GM23248 (cell line): ENCODE measurements around the gene MRPS17. TPM values are rescaled to one million over a fixed set of nuclear protein-coding genes. Genes with fewer than 3 reads are reported as not detected.
A peak's percentile ranks its signal among the peaks of the same experiment; 100 is the strongest.
"Not testable (repeated sequence)": the region's sequence is repeated elsewhere in the genome, so short reads cannot be mapped to it uniquely, and the experiment has no call there.

Experiments used
- DNase-seq: peaks from one replicate; pipeline ENCODE4 v3.0.0-alpha.2; 2015
- H2AFZ ChIP-seq: fragments of 200-600 bp; sonication (generic); 2 replicates; pipeline ENCODE4 v1.6.1; 2016; ENCODE audit warnings: antibody characterized with exemption
- H3F3A ChIP-seq: fragments of 200-600 bp; sonication (generic); 2 replicates; pipeline ENCODE4 v1.6.1; 2016; ENCODE audit warnings: mild to moderate bottlenecking, antibody characterized with exemption, mixed run types; ENCODE audit not compliant: insufficient read depth
- H3K27ac ChIP-seq: fragments of 200-600 bp; sonication (generic); 2 replicates; pipeline ENCODE4 v1.5.1; 2016; ENCODE audit warnings: mild to moderate bottlenecking
- H3K27me3 ChIP-seq: fragments of 200-600 bp; sonication (generic); replicated peaks from 2 replicates; pipeline ENCODE4 v1.6.1; 2016; ENCODE audit warnings: mild to moderate bottlenecking; ENCODE audit not compliant: insufficient read depth
- H3K36me3 ChIP-seq: fragments of 200-600 bp; sonication (generic); 2 replicates; pipeline ENCODE4 v1.6.1; 2016; ENCODE audit warnings: low read depth, mild to moderate bottlenecking
- H3K4me1 ChIP-seq: fragments of 200-600 bp; sonication (generic); 2 replicates; pipeline ENCODE4 v1.6.1; 2016; ENCODE audit warnings: mild to moderate bottlenecking; ENCODE audit not compliant: insufficient read depth
- H3K4me2 ChIP-seq: fragments of 200-600 bp; sonication (generic); one replicate; pipeline ENCODE4 v1.6.1; 2016; ENCODE audit warnings: mild to moderate bottlenecking; ENCODE audit not compliant: unreplicated experiment
- H3K4me3 ChIP-seq: fragments of 200-600 bp; sonication (generic); 2 replicates; pipeline ENCODE4 v1.5.1; 2016; ENCODE audit warnings: mild to moderate bottlenecking
- H3K79me2 ChIP-seq: fragments of 200-600 bp; sonication (generic); 2 replicates; pipeline ENCODE4 v1.6.1; 2016; ENCODE audit warnings: mild to moderate bottlenecking; ENCODE audit not compliant: insufficient read depth
- H3K9ac ChIP-seq: fragments of 200-600 bp; sonication (generic); 2 replicates; pipeline ENCODE4 v1.6.1; 2016; ENCODE audit warnings: mild to moderate bottlenecking
- H3K9me2 ChIP-seq: fragments of 200-600 bp; sonication (generic); 2 replicates; pipeline ENCODE4 v1.6.1; 2016; ENCODE audit warnings: mixed run types, mild to moderate bottlenecking, moderate library complexity; ENCODE audit not compliant: insufficient read depth
- H3K9me3 ChIP-seq: fragments of 200-600 bp; sonication (generic); one replicate; pipeline ENCODE4 v1.6.1; 2017; ENCODE audit warnings: low read depth
- H4K20me1 ChIP-seq: fragments of 200-600 bp; sonication (generic); 2 replicates; pipeline ENCODE4 v1.6.0; 2016; ENCODE audit not compliant: insufficient read depth
- EZH2 ChIP-seq: fragments of 200-600 bp; sonication (generic); IDR thresholded peaks from 2 replicates; pipeline ENCODE4 v1.6.1; 2018; ENCODE audit warnings: antibody characterized with exemption, mild to moderate bottlenecking; ENCODE audit not compliant: insufficient read depth, poor library complexity, severe bottlenecking
- EZH2phosphoT487 ChIP-seq: fragments of 200-600 bp; sonication (generic); IDR thresholded peaks from 2 replicates; pipeline ENCODE4 v1.6.1; 2018; ENCODE audit warnings: antibody characterized with exemption, moderate library complexity, mild to moderate bottlenecking, low read depth; ENCODE audit not compliant: insufficient read depth
- WGBS, 2 experiments: methylation state at CpG; one replicate each; pipeline ENCODE4 v1.1.6; 2015 to 2017; ENCODE audit warnings: low lambda C conversion rate in 2 of 2, low coverage in 1 of 2; ENCODE audit errors: missing lambda C conversion rate in 2 of 2; 5-methylcytosine and 5-hydroxymethylcytosine counted together
- in situ Hi-C: fragments of 300-500 bp; cut with MboI; formaldehyde crosslinking; loops from 2 replicates; pipeline ENCODE4 v1.15.0; 2020
- polyA plus RNA-seq: library from polyadenylated mRNA; unstranded; fragments of >200 nt; fragmentation: Nextera tagmentation; extraction: Ambion mirVana; gene quantifications from 2 replicates; pipeline ENCODE4 v1.2.1, GENCODE V29; 2016
- total RNA-seq: library from RNA; depleted of rRNA; stranded (reverse); fragments of >200 nt; shearing (Covaris generic); gene quantifications from 2 replicates; pipeline ENCODE4 v1.2.3, GENCODE V29; 2014

The MRPS17 gene
- total and polyA plus RNA-seq, 2 experiments from 2014 or later = 10.3 to 22.2 TPM

DNA sequence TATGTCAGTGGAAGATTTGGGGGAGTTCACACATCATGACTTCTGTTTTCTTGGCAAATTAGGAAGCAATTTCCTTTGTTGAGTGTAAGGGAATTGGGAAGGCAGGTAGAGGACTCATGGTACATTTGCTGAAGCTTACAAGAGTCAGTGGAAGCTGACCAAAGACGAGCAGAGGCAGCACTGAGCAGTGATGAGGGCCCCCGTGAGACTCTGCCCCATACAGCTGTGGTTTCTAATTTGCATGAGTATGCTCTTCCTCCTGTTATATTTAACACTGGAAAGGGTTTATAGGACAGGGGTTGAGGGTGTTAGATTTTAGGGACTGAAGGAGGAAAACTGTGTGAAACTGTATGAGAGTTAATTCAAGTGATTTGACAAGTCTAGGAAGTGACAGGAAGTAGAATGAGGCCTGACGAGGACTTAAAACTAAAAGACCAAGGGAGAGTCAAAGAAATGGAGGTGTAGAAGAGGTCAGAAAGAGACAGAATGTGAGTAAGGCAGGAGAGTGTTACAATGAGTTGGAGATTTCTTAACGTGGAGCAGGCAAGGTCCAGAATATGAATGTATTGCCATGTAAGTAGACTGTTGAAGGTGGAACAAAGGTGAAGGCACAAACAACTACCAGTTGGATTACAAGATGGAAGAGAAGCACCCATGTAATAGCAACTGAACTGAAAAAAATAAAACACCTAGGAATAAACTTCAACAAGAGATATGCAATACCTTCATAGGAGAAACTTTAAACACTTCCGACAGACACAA lies 23.5 kb upstream of the MRPS17 start:
- no peak overlapping the region for H3K4me2 ChIP-seq
- H3K9me3 ChIP-seq = no peaks in the 10 kb centered on the region
- H3K27ac ChIP-seq = no peak overlapping the region
- no peak overlapping the region for H2AFZ ChIP-seq
- no peaks in the 10 kb centered on the region for H3K9me2 ChIP-seq
- no peak for TF ChIP-seq EZH2phosphoT487
- no peak for TF ChIP-seq EZH2
- H3K9ac ChIP-seq = no peak overlapping the region
- H3F3A ChIP-seq = no peaks in the 10 kb centered on the region
- H3K4me1 ChIP-seq = no peaks in the 10 kb centered on the region
- in situ Hi-C loops = no loop called here
- H3K36me3 ChIP-seq = no peaks in the 10 kb centered on the region
- H4K20me1 ChIP-seq = no peaks in the 10 kb centered on the region
- no peak for DNase-seq
- H3K4me3 ChIP-seq = no peak overlapping the region
- no peaks in the 10 kb centered on the region for H3K27me3 ChIP-seq
- H3K79me2 ChIP-seq = no peaks in the 10 kb centered on the region
- 49 to 53% methylated on average over 5 of the region's 5 CpGs for WGBS, 2 experiments

DNA sequence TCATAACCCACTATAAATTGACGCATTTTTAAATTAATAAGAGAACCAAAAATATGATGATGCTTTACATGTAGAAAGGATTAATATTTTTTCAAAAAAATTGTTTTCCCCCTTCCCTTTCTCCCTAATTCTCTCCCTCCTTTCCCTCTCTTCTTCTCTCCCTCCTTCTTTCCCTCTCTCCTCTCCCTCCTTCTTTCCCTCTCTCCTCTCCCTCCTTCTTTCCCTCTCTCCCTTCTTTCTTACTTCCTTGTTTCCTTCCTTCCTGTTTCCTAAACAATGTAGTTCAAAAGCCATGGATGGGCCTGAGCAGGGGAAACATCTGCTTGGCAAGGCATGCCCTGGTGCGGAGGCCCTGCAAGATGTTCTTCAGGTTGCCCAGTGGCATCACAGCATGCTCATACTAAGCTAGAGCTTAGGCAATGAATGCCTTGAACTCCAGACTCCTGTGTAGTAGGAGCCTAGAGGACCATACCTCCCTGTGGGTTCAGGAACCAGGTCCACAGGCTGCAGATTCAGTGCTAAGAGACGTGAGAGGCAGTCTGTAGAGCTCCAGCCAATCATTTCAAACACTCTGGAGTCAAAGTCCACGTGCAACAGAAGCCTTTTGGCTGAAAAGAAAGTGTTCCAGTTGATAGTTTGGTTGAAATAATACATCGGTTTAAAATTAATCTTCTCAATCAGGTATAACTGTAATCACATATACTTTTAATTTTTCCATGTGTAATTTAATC lies 20.1 kb upstream of the MRPS17 start:
- in situ Hi-C loops = no loop called here
- H2AFZ ChIP-seq = no peak overlapping the region
- H3F3A ChIP-seq = no peaks in the 10 kb centered on the region
- H3K27ac ChIP-seq = no peak overlapping the region
- H3K9me3 ChIP-seq = no peaks in the 10 kb centered on the region
- no peaks in the 10 kb centered on the region for H3K9me2 ChIP-seq
- TF ChIP-seq EZH2phosphoT487 = no peak
- TF ChIP-seq EZH2 = no peak
- no peak overlapping the region for H3K9ac ChIP-seq
- H3K79me2 ChIP-seq = no peaks in the 10 kb centered on the region
- H3K4me2 ChIP-seq = no peak overlapping the region
- WGBS, 2 experiments = 36 to 45% methylated on average over 5 of the region's 5 CpGs
- H3K4me1 ChIP-seq = no peaks in the 10 kb centered on the region
- no peaks in the 10 kb centered on the region for H3K36me3 ChIP-seq
- DNase-seq = no peak
- no peaks in the 10 kb centered on the region for H4K20me1 ChIP-seq
- H3K4me3 ChIP-seq = no peak overlapping the region
- H3K27me3 ChIP-seq = no peaks in the 10 kb centered on the region

GRCh38 chr7:55939514-55940123 lies 12.1 kb upstream of the MRPS17 start:
- H3K4me3 ChIP-seq = no peak overlapping the region
- H3K36me3 ChIP-seq = no peaks in the 10 kb centered on the region
- H3K27me3 ChIP-seq = no peaks in the 10 kb centered on the region
- no peaks in the 10 kb centered on the region for H3K79me2 ChIP-seq
- H3K9ac ChIP-seq = no peak overlapping the region
- WGBS, 2 experiments = 69 to 76% methylated on average over 7 of the region's 7 CpGs
- H4K20me1 ChIP-seq = no peaks in the 10 kb centered on the region
- H3K4me2 ChIP-seq = no peak overlapping the region
- no peak for DNase-seq
- in situ Hi-C loops = no loop called here
- H2AFZ ChIP-seq = no peak overlapping the region
- no peaks in the 10 kb centered on the region for H3F3A ChIP-seq
- H3K27ac ChIP-seq = no peak overlapping the region
- H3K9me3 ChIP-seq = peaks cover 3% of the 10 kb centered on the region
- H3K9me2 ChIP-seq = no peaks in the 10 kb centered on the region
- H3K4me1 ChIP-seq = no peaks in the 10 kb centered on the region
- TF ChIP-seq EZH2 (no peak), EZH2phosphoT487 (no peak)

GRCh38 chr7:55946545-55946944 lies 5.1 kb upstream of the MRPS17 start:
- Histone ChIP-seq H4K20me1 (no peaks in the 10 kb centered on the region), H3K27ac (no peak overlapping the region), H3K4me2 (no peak overlapping the region), H3K4me1 (no peaks in the 10 kb centered on the region), H3K79me2 (no peaks in the 10 kb centered on the region), H3K9me2 (no peaks in the 10 kb centered on the region), H3K9me3 (no peaks in the 10 kb centered on the region), H2AFZ (no peak overlapping the region), H3K36me3 (no peaks in the 10 kb centered on the region), H3F3A (no peaks in the 10 kb centered on the region), H3K9ac (no peak overlapping the region), H3K27me3 (no peaks in the 10 kb centered on the region), H3K4me3 (no peak overlapping the region)
- WGBS, 2 experiments = 54 to 55% methylated on average over 5 of the region's 5 CpGs
- in situ Hi-C loops = no loop called here
- TF ChIP-seq EZH2 (no peak), EZH2phosphoT487 (no peak)
- DNase-seq = no peak

- not testable (repeated sequence) for H4K20me1 ChIP-seq, DNase-seq, H3K9me2 ChIP-seq, H3K4me1 ChIP-seq, H3K36me3 ChIP-seq, H3K9me3 ChIP-seq, H3F3A ChIP-seq, H3K27me3 ChIP-seq, H3K27ac ChIP-seq
- WGBS, 2 experiments = 38 to 40% methylated on average over 19 of the region's 19 CpGs
- in situ Hi-C loops = loop anchor here (25.0 kb wide), 1 partner anchor 315 kb away; no protein-coding TSS in a partner anchor
- peak overlapping the region; percentile 94 for H3K4me2 ChIP-seq
- H3K79me2 ChIP-seq = peaks cover 21% of the 10 kb centered on the region
- peak overlapping the region; percentile 100 for H3K4me3 ChIP-seq
- H3K9ac ChIP-seq = peak overlapping the region; percentile 88
- H2AFZ ChIP-seq = peak overlapping the region; percentile 99
Observed at GRCh38 chr7:55952352-55952671, 635 bp downstream of the MRPS17 start.
